GM12872 (cell line): ENCODE data around the gene E4F1.

Experiments used
- TF ChIP-seq, protein P1 (sequence below): IDR thresholded peaks from 3 replicates; pipeline ENCODE4 v1.5.1; 2011; ENCODE audit warnings: low read depth, mild to moderate bottlenecking, low read length, moderate library complexity; ENCODE audit not compliant: insufficient read depth

Gene E4F1

DNA sequence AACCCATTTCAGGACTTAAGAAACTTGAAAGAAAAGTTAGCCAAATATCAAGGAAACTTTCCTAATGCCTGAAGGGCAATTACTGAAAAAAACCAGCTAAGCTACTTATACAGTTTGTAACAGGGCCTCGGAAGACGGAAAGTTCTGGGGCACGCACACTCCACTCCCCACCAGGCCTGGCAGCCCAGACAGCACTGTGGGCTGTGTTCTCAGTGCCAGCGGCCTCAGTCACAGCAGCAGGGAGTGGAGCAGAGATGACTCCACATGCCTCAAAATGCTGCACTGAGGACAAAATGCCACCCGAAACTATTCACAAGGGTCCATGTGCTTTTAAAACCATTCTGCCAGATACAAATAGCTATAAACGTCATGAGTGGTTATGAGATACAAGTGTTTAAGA lies 34.3 kb downstream of the E4F1 start:
- TF ChIP-seq, protein P1, sequence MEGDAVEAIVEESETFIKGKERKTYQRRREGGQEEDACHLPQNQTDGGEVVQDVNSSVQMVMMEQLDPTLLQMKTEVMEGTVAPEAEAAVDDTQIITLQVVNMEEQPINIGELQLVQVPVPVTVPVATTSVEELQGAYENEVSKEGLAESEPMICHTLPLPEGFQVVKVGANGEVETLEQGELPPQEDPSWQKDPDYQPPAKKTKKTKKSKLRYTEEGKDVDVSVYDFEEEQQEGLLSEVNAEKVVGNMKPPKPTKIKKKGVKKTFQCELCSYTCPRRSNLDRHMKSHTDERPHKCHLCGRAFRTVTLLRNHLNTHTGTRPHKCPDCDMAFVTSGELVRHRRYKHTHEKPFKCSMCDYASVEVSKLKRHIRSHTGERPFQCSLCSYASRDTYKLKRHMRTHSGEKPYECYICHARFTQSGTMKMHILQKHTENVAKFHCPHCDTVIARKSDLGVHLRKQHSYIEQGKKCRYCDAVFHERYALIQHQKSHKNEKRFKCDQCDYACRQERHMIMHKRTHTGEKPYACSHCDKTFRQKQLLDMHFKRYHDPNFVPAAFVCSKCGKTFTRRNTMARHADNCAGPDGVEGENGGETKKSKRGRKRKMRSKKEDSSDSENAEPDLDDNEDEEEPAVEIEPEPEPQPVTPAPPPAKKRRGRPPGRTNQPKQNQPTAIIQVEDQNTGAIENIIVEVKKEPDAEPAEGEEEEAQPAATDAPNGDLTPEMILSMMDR, result no peak

DNA sequence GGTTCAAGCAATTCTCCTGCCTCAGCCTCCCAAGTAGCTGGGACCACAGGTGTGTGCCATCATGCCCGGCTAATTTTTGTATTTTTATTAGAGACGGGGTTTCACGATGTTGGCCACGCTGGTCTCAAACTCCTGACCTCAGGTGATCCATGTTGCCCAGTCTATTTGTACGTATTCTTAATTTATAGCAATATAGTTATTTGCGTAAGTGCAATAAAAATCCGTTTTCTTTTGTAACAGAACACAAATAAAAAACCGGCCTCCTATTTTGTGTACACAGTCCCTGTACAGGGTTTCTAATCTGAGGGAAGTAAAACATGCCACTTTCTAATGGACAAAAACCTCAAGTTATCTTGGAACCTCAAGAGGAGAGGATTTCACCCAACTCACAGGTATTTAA lies 36.9 kb downstream of the E4F1 start:
- TF ChIP-seq, protein P1, result no peak

DNA sequence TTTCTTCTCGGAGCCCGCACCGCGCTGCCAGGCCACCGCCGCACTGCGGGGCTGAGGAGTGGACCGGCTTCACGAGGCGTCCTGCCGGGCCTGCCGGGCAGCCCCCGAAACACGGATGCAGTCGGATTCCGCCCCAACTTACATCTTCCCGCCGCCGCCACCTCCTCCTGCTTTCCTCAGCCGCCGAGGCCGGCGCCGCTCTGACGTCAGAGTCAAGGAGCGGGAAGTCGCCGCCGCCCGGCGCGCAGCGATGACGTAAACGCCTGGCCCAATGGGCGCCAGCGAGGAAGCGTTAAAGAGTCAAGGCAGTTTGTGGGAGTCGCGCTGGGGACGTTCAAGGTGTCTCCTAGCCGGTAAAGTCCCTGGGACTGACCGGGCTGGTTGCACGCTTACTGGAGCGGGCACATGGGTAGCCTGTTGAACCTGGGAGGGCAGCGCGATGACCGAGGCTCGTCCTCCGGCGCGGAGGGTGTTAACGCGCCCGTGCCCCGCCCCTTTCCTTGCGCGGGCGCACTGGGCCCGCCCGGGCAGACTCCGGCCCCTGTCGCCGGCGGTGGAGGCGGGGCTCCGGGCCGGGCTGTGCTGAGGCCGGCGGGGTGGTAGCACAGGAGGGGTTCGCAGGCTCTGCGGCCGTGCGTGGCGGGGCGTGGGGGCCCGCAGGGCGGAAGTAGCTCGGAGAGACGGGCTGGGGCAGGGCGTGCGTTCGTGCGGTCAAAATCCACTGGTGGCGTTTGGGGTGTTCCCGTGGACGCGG lies 44.7 kb downstream of the E4F1 start, which contains the start of gene RNPS1:
Gene RNPS1, minus strand, starts transcription at position 214 of the 754 bp plus-strand sequence. CDS start 3,483 bp downstream, outside the sequence.
- TF ChIP-seq, protein P1, result no peak

DNA sequence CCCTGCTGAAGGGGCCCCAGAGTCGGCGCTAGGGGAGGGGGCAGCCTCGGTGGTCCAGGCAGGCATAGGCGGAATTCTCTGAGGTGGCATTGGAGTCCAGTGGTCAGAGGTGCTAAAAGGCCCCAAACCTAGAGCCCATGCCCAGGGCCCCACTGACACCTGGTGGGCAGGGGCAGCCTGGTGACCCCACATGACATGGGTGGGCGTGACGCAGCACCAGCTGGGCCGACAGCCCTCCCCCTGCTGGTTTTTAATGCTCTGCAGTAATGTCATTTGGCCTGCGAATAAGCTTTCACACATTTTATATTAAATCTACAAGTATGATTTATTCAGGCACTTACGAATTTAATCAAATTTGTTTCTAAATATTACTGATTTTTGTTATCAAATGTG lies 46.7 kb downstream of the E4F1 start:
- TF ChIP-seq, protein P1, result no peak

DNA sequence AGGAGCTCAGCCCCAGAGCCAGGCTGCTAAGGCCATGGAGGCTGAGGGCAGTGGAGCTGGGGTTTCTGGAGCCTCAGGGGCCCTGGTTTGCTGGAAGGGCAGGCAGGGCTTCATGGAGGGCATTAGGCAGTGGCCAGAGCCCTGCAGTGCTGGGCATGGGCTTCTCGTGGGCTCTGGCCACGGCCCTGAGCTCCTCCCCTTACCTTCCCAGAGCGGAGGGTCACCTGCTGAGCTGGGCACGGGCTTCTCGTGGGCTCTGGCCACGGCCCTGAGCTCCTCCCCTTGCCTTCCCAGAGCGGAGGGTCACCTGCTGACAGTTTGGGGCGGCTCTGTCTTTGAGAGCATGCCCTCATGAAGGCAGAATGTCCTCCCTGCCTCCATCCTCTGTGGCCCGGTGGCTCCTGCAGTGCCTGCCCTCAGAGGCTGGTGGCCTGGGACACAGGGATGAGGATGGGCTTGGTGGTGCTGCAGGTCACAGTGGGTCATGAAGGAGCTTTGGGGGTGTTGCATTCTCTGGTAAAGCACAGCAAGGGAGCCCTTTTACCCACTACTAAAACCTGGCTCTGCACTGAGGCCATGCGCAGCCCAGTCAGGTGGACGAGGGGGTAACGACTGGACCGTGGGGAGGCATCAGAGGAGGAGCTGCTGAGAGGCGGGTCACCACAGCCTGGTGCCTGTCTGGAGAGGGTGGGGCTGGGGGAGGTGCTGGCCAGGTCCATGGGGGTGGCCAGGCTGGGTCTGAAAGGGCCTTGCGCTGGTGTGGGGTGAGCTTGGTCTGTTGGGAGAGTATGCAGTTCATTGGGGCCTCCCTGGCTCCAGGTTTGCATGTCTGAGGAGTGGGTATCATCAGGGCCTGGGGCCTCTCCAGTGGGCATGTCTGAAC lies 47.4 kb downstream of the E4F1 start:
- TF ChIP-seq, protein P1, result no peak

DNA sequence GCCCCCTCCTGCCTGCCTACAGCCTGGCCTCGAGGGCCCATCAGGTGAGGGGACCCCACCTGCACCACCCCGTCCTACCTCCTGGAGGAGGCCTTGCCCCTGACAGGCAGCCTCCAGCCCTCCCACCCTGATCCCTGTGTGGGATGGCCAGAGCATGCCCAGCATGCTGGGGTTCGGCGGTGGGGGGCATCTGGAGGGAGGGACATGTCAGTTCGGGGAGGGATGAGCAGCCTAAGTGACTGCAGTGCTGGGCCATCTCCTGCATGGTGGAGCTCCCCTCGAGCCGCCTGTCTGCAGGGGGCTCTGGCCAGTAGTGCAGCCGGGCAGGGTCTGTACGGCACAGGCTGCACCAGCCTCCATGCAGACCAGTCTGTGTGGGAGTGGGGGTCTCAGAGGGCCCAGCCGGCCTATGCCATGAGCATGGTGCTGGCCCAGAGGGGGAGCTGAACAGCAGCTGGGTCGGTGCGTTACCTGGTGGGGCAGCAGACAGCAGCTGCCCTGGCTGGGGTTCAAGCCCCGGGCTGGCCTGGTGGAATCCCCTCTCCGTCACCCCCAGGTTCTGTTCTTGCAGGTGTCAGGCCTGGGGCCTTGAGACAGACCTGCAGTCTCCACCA lies 48.6 kb downstream of the E4F1 start:
- TF ChIP-seq, protein P1, result no peak

DNA sequence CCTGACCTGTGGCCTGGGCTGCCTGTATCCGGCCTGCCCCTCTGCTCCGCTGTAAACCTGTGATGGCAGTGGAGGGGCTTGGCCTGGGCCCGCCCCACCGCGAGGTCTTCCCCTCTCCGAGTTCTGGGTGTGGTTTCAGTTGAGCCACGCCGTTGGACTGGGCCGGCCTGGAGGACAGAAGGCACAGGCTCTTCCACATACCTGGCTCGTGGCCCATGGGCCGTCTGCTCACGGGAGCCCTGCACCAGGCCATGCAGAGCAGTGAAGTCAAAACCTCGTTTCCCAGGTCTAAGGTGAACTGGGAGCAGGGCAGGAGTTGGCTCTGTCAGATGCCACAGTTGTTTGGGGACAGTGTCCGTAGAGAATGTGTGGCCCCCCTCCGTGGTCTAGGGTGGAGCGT lies 50.1 kb downstream of the E4F1 start:
- TF ChIP-seq, protein P1, result no peak
